ENCODE results near the gene SRCAP. TPM values are rescaled to one million over a fixed set of nuclear protein-coding genes. Genes with fewer than 3 reads are reported as not detected.

Gene SRCAP
- total and polyA plus RNA-seq, 3 experiments from 2014 or later: 33.0 to 76.3 (median 75.4) TPM

- no peak overlapping the region for H3K4me3 ChIP-seq (ENCODE audit: low read length)
- no peaks in the 10 kb centered on the region for H3K9me3 ChIP-seq (ENCODE audit: low read length)
- Mint-ChIP-seq H3K27ac (peak overlapping the region in 4 of 8 donors; percentile 19 to 54 (median 32)), H3K4me3 (no peak overlapping the region), H3K9me3 (no peaks in the 10 kb centered on the region), H3K36me3 (peaks cover 20 to 86% (median 21%) of the 10 kb centered on the region in 3 donors), H3K27me3 (no peaks in the 10 kb centered on the region), H3K4me1 (peaks cover 35 to 57% (median 36%) of the 10 kb centered on the region in 3 donors)
- DNase-seq: no peak
- H3K36me3 ChIP-seq (ENCODE audit: insufficient read depth, low read length): peaks cover 60% of the 10 kb centered on the region
- POLR2A ChIA-PET: no interaction called here
- CTCF ChIA-PET: interaction anchor here (1.2 kb wide), 1 partner anchor 12 kb away, joined by 4 read pairs; no protein-coding TSS in a partner anchor
- H3K4me1 ChIP-seq (ENCODE audit: insufficient read depth, low read length): peaks cover 36% of the 10 kb centered on the region
- no peak overlapping the region for H3K27ac ChIP-seq (ENCODE audit: low read depth, low read length)
- no peaks in the 10 kb centered on the region for H3K27me3 ChIP-seq (ENCODE audit: insufficient read depth, low read length, poor library complexity, severe bottlenecking)
Observed at GRCh38 chr16:30665155-30665829, 33.7 kb upstream of the SRCAP start.

- H3K36me3 Mint-ChIP-seq: peaks cover 17 to 86% (median 20%) of the 10 kb centered on the region in 3 donors
- CTCF ChIA-PET: interaction anchor here (1.2 kb wide), 1 partner anchor 11 kb away, joined by 4 read pairs; no protein-coding TSS in a partner anchor
- DNase-seq: no peak
Observed at GRCh38 chr16:30665830-30666190, 33.2 kb upstream of the SRCAP start.

GRCh38 chr16:30666681-30667080 lies 32.3 kb upstream of the SRCAP start:
- Histone ChIP-seq H3K4me1 (ENCODE audit: insufficient read depth, low read length) (peaks cover 22% of the 10 kb centered on the region), H3K36me3 (ENCODE audit: insufficient read depth, low read length) (peaks cover 56% of the 10 kb centered on the region), H3K27me3 (ENCODE audit: insufficient read depth, low read length, poor library complexity, severe bottlenecking) (no peaks in the 10 kb centered on the region), H3K4me3 (ENCODE audit: low read length) (no peak overlapping the region), H3K27ac (ENCODE audit: low read depth, low read length) (no peak overlapping the region), H3K9me3 (ENCODE audit: low read length) (no peaks in the 10 kb centered on the region)
- H3K4me3 Mint-ChIP-seq: no peak overlapping the region
- H3K36me3 Mint-ChIP-seq: peaks cover 14 to 82% (median 20%) of the 10 kb centered on the region in 3 donors
- ChIA-PET POLR2A (no interaction called here), CTCF (no interaction called here)
- no peaks in the 10 kb centered on the region for H3K9me3 Mint-ChIP-seq
- peak overlapping the region in 1 of 8 donors; percentile 50 for H3K27ac Mint-ChIP-seq
- peaks cover 22 to 43% (median 23%) of the 10 kb centered on the region in 3 donors for H3K4me1 Mint-ChIP-seq
- no peak for DNase-seq
- H3K27me3 Mint-ChIP-seq: no peaks in the 10 kb centered on the region

More at GRCh38 chr16:30665830-30666190, 33.2 kb upstream of the SRCAP start:
- no peaks in the 10 kb centered on the region for H3K9me3 ChIP-seq (ENCODE audit: low read length)
- no peaks in the 10 kb centered on the region for H3K27me3 ChIP-seq (ENCODE audit: insufficient read depth, low read length, poor library complexity, severe bottlenecking)
- H3K4me1 ChIP-seq (ENCODE audit: insufficient read depth, low read length): peaks cover 31% of the 10 kb centered on the region
- Mint-ChIP-seq H3K4me1 (peaks cover 30 to 52% (median 30%) of the 10 kb centered on the region in 3 donors), H3K4me3 (no peak overlapping the region), H3K9me3 (no peaks in the 10 kb centered on the region), H3K27me3 (no peaks in the 10 kb centered on the region), H3K27ac (peak overlapping the region in 1 of 8 donors; percentile 39)
- H3K36me3 ChIP-seq (ENCODE audit: insufficient read depth, low read length): peaks cover 60% of the 10 kb centered on the region
- POLR2A ChIA-PET: no interaction called here
- no peak overlapping the region for H3K27ac ChIP-seq (ENCODE audit: low read depth, low read length)
- H3K4me3 ChIP-seq (ENCODE audit: low read length): no peak overlapping the region

- H3K9me3 ChIP-seq (ENCODE audit: low read length): no peaks in the 10 kb centered on the region
- Mint-ChIP-seq H3K27me3 (no peaks in the 10 kb centered on the region), H3K27ac (peak overlapping the region in 3 of 8 donors; percentile 40 to 79 (median 51)), H3K9me3 (no peaks in the 10 kb centered on the region), H3K4me1 (peaks cover 15 to 36% (median 16%) of the 10 kb centered on the region in 3 donors), H3K36me3 (peaks cover 14 to 78% (median 20%) of the 10 kb centered on the region in 3 donors), H3K4me3 (no peak overlapping the region)
- H3K4me3 ChIP-seq (ENCODE audit: low read length): no peak overlapping the region
- no peak overlapping the region for H3K27ac ChIP-seq (ENCODE audit: low read depth, low read length)
- POLR2A ChIA-PET: interaction anchor here (0.5 kb wide), 1 partner anchor 9 kb away, joined by 5 read pairs; no protein-coding TSS in a partner anchor
- CTCF ChIA-PET: no interaction called here
- H3K27me3 ChIP-seq (ENCODE audit: insufficient read depth, low read length, poor library complexity, severe bottlenecking): no peaks in the 10 kb centered on the region
- H3K36me3 ChIP-seq (ENCODE audit: insufficient read depth, low read length): peaks cover 48% of the 10 kb centered on the region
- DNase-seq: no peak
- H3K4me1 ChIP-seq (ENCODE audit: insufficient read depth, low read length): peaks cover 15% of the 10 kb centered on the region
Observed at GRCh38 chr16:30667361-30667905, 31.5 kb upstream of the SRCAP start.

- DNase-seq: no peak
- H3K4me1 ChIP-seq (ENCODE audit: insufficient read depth, low read length): peaks cover 5% of the 10 kb centered on the region
- no peaks in the 10 kb centered on the region for H3K9me3 ChIP-seq (ENCODE audit: low read length)
- Mint-ChIP-seq H3K27me3 (no peaks in the 10 kb centered on the region), H3K9me3 (no peaks in the 10 kb centered on the region), H3K4me1 (peaks cover 9 to 26% (median 9%) of the 10 kb centered on the region in 3 donors), H3K36me3 (peaks cover 10 to 69% (median 16%) of the 10 kb centered on the region in 3 donors), H3K27ac (peak overlapping the region in 1 of 8 donors; percentile 42), H3K4me3 (no peak overlapping the region)
- no peak overlapping the region for H3K4me3 ChIP-seq (ENCODE audit: low read length)
- no peaks in the 10 kb centered on the region for H3K27me3 ChIP-seq (ENCODE audit: insufficient read depth, low read length, poor library complexity, severe bottlenecking)
- ChIA-PET CTCF (no interaction called here), POLR2A (interaction anchor here (0.5 to 0.7 kb wide), 2 partner anchors 10 to 166 kb away, joined by 3 to 10 read pairs; partner anchors contain the start of gene FBRS)
- H3K36me3 ChIP-seq (ENCODE audit: insufficient read depth, low read length): peaks cover 38% of the 10 kb centered on the region
- no peak overlapping the region for H3K27ac ChIP-seq (ENCODE audit: low read depth, low read length)
Observed at GRCh38 chr16:30668393-30668792, 30.6 kb upstream of the SRCAP start.

- Histone ChIP-seq H3K36me3 (ENCODE audit: insufficient read depth, low read length) (peaks cover 32% of the 10 kb centered on the region), H3K9me3 (ENCODE audit: low read length) (no peaks in the 10 kb centered on the region), H3K27me3 (ENCODE audit: insufficient read depth, low read length, poor library complexity, severe bottlenecking) (no peaks in the 10 kb centered on the region), H3K4me3 (ENCODE audit: low read length) (no peak overlapping the region), H3K27ac (ENCODE audit: low read depth, low read length) (no peak overlapping the region), H3K4me1 (ENCODE audit: insufficient read depth, low read length) (no peaks in the 10 kb centered on the region)
- peaks cover 8 to 63% (median 12%) of the 10 kb centered on the region in 3 donors for H3K36me3 Mint-ChIP-seq
- DNase-seq: no peak
- peaks cover 4 to 20% (median 4%) of the 10 kb centered on the region in 3 donors for H3K4me1 Mint-ChIP-seq
- peak overlapping the region in 1 of 8 donors; percentile 26 for H3K27ac Mint-ChIP-seq
- no peak overlapping the region for H3K4me3 Mint-ChIP-seq
- CTCF ChIA-PET: interaction anchor here (1.1 kb wide), 1 partner anchor 40 kb away, joined by 3 read pairs; no protein-coding TSS in a partner anchor
- no peaks in the 10 kb centered on the region for H3K9me3 Mint-ChIP-seq
- no peaks in the 10 kb centered on the region for H3K27me3 Mint-ChIP-seq
- POLR2A ChIA-PET: interaction anchor here (0.7 kb wide), 1 partner anchor 10 kb away, joined by 4 read pairs; no protein-coding TSS in a partner anchor
Observed at GRCh38 chr16:30669026-30669902, 29.7 kb upstream of the SRCAP start.

- no peak for DNase-seq
- Histone ChIP-seq H3K27me3 (ENCODE audit: insufficient read depth, low read length, poor library complexity, severe bottlenecking) (no peaks in the 10 kb centered on the region), H3K4me1 (ENCODE audit: insufficient read depth, low read length) (no peaks in the 10 kb centered on the region), H3K4me3 (ENCODE audit: low read length) (no peak overlapping the region), H3K9me3 (ENCODE audit: low read length) (no peaks in the 10 kb centered on the region), H3K36me3 (ENCODE audit: insufficient read depth, low read length) (peaks cover 32% of the 10 kb centered on the region), H3K27ac (ENCODE audit: low read depth, low read length) (no peak overlapping the region)
- POLR2A ChIA-PET: no interaction called here
- peak overlapping the region in 1 of 8 donors; percentile 66 for H3K27ac Mint-ChIP-seq
- H3K27me3 Mint-ChIP-seq: no peaks in the 10 kb centered on the region
- peaks cover 8 to 56% (median 12%) of the 10 kb centered on the region in 3 donors for H3K36me3 Mint-ChIP-seq
- CTCF ChIA-PET: interaction anchor here (1.1 kb wide), 1 partner anchor 41 kb away, joined by 3 read pairs; no protein-coding TSS in a partner anchor
- peaks cover 4 to 17% (median 4%) of the 10 kb centered on the region in 3 donors for H3K4me1 Mint-ChIP-seq
- H3K4me3 Mint-ChIP-seq: no peak overlapping the region
- H3K9me3 Mint-ChIP-seq: no peaks in the 10 kb centered on the region
Observed at GRCh38 chr16:30669903-30670824, 28.8 kb upstream of the SRCAP start.

Data from CD8-positive, alpha-beta memory T cell (primary cell).